GM21786 (cell line): ENCODE data around the gene DNASE1L2.
"Not testable (repeated sequence)": the region's sequence is repeated elsewhere in the genome, so short reads cannot be mapped to it uniquely, and the experiment has no call there.

Experiments
- ATAC-seq: cut with Tn5 transposase; IDR thresholded peaks from one replicate; pipeline ENCODE4 v1.9.1; 2021; ENCODE audit not compliant: unreplicated experiment

Gene DNASE1L2

GRCh38 chr16:2238150-2238837, 2.0 kb downstream of the DNASE1L2 start:
- ATAC-seq, result no peak

DNA sequence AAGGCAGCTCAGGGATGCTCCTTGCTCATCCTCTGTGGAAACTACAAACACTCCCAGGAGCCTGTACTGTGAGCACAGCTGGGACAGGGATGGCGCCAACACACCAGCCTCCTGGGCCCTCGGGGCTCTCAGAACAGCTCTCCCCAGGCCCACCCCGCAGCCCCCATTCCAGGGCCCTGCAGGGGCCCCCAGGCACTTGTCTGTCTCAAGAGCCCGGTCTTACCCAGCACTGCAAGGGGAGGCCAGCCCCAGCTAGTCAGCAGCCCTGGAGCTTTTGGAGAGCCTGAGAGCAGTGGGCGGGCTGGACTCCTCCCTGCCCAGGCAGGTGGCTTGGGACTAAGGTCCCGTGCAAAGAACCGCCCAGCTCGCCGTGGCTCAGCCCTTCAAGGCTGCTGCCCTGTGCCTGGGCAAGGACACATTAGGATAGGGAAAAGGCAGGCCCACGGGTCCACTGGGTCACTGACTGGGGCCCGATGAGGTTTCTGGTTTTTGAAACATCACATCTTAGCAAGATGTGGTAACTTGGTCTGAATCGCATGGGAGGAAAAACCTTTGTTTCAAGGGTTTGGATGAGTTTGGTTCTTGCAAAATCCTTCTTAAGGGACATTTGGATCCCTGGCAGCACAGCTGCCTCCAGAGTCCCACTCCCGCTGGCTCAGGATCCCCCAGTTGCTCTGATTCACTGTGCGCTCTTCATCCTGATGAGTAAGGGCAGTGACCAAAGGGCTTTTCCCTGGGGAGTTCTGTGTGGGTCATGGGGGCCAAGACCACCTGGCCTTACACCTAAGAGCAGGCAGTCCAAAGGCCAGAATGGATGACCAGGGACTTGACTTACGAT, 2.8 kb downstream of the DNASE1L2 start:
- no peak for ATAC-seq

DNA sequence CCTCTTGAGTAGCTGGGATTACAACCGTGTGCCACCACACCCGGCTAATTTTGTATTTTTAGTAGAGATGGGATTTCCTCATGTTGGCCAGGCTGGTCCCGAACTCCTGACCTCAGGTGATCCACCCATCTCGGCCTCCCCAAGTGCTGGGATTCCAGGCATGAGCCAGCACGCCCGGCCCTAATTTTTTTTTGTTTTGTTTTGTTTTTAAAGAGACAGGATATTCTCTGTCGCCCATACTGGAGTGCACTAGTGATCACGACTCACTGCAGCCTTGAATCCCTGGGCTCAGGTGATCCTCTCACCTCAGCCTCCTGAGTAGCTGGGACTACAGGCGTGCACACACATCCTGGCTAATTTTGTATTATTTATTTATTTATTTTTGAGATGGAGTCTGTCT, 4.1 kb downstream of the DNASE1L2 start:
- not testable (repeated sequence) for ATAC-seq

DNA sequence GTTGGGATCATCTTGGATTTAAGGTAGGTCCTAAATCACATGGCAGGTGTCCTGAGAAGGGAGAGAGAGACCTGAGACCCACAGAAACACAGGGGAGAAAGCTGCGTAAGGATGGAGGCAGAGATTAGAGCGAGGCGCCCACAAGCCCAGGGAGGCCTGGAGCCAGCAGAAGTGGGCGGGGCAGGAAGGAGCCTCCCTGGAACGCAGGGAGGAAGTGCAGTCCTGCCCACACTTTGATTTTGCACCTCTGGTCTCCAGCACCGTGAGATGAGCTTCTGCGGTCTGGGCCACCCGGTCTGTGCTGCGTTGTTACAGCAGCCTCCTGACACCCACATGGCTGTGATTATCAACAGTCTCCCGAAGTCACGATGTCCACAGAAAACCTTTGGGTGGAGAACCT, 6.4 kb downstream of the DNASE1L2 start:
- no peak for ATAC-seq

DNA sequence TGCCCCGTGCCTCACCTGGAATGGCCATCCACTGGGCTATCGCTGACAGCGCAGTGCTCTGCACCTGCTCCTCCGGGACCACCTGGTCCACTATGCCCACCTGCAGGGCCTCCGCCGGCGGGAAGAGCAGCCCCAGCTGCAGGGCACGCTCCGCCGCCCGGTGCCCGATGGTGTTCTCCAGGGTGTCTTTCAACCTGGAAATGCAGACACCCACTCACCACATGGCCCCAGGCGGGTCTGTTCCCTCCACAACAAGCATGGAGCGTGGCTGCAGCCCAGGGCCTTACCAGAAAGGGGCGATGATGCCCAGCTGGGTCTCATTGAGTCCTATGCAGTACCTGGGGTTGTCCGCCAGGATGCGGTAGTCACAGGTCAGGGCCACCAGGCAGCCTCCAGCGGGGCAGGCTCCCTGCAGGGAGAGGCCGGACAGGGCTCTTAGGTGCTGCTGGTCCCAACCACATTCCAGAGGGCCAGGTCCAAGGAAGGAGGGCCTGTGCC, 6.8 kb downstream of the DNASE1L2 start:
- ATAC-seq, result no peak

DNA sequence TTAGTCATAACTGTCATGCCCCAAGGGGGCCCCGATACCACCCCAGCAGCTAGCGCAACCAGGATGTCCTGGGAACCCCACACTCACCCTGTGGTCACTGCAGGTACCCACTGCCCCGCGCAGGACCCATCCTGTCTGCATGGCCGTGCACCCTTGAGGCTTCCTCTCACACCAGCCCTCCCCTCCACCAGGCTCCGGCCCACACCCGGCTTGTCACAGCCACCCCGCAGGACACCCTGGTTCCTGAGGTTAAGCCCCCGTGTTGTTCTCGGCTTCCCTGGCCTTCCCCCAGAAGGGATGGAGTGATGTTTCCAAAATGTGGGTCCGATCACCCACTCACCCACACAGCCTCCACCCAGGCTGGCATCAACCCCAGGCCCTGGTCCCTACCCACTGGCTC, 7.5 kb downstream of the DNASE1L2 start:
- no peak for ATAC-seq

- ATAC-seq, result no peak
Observed at GRCh38 chr16:2244301-2244700, 8.1 kb downstream of the DNASE1L2 start.

- no peak for ATAC-seq
Observed at GRCh38 chr16:2244926-2245795, 8.9 kb downstream of the DNASE1L2 start.

- ATAC-seq, result no peak
Observed at GRCh38 chr16:2246301-2246885, 10.1 kb downstream of the DNASE1L2 start.

DNA sequence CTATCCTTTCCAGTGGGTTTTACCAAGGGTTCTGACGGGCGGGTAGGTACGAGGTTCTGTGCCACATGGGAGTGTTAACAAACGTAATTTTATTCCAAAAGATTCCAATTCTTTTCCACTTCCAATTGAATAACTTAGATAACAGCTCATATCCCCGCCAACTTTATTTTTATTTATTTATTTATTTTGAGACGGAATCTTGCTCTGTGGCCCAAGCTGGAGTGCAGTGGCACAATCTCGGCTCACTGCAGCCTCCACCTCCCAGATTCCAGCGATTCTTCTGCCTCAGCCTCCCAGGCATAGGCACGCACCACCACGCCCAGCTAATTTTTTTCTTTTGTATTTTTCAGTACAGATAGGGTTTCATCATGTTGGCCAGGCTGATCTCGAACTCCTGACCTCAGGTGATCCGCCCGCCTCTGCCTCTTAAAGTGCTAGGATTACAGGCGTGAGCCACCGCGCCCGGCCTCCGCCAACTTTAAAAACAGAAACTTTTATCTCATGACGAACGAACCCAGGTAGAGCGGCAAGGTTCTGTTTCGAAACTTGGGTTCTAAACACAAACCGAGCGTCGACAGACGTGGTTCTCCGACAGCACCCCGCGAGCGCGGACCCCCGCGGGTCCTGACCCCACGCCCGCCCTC, 14.5 kb downstream of the DNASE1L2 start:
- no peak for ATAC-seq

GRCh38 chr16:2251296-2252111, 15.3 kb downstream of the DNASE1L2 start, which contains the start of gene ECI1:
TSS of gene ECI1 (minus strand) at chr16:2251587. CDS start at chr16:2251566, 21 bp downstream.
- ATAC-seq, result peak; percentile 93

DNA sequence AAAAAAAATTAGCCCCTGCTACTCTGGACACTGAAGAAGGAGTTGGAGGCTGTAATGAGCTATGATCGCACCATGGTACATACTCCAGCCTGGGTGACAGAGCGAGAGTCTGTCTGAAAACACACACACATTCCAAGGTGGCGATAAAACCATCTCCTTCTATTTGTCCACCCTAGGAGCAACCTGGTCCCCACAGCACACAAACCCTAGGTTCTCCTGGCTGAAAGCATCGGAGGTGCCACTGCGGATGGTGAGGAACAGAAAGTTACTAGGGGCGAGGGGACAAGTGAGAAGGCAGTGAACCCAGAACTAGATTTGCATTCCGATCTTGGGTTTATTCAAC, 16.5 kb downstream of the DNASE1L2 start:
- ATAC-seq, result no peak

- ATAC-seq, result no peak
Observed at GRCh38 chr16:2253293-2253692, 17.0 kb downstream of the DNASE1L2 start.

- ATAC-seq, result no peak
Observed at GRCh38 chr16:2256531-2257140, 20.4 kb downstream of the DNASE1L2 start.

DNA sequence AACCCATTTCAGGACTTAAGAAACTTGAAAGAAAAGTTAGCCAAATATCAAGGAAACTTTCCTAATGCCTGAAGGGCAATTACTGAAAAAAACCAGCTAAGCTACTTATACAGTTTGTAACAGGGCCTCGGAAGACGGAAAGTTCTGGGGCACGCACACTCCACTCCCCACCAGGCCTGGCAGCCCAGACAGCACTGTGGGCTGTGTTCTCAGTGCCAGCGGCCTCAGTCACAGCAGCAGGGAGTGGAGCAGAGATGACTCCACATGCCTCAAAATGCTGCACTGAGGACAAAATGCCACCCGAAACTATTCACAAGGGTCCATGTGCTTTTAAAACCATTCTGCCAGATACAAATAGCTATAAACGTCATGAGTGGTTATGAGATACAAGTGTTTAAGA, 21.5 kb downstream of the DNASE1L2 start:
- no peak for ATAC-seq

GRCh38 chr16:2258530-2258929, 22.3 kb downstream of the DNASE1L2 start:
- ATAC-seq, result not testable (repeated sequence)

GRCh38 chr16:2260250-2260649, 24.0 kb downstream of the DNASE1L2 start:
- ATAC-seq, result no peak

- ATAC-seq, result not testable (repeated sequence)
Observed at GRCh38 chr16:2263026-2263425, 26.8 kb downstream of the DNASE1L2 start.

DNA sequence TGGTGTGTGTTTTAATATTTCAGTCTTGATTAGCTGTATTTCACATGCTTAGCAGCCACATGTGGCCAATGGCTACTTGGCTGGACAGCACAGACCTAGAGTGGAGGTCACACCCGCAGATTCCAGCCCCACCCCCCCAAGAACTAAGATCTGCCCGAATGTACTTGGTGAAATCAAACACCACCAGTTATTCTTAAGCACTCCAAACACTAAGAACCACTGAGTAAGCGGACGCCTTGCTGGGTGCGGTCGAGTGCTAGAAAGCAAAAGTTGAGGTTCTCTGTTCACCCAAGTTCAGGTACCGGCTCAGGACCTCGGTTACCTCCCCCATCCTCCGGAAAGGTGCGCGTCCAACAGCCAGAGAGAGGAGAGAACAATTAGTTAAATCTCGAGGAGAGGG, 30.6 kb downstream of the DNASE1L2 start:
- not testable (repeated sequence) for ATAC-seq
